Activated CD8-positive, alpha-beta memory T cell treated with anti-CD3 and anti-CD28 coated beads, Interleukin-2, amount 50 U/mL, for 4 hours (primary cell): ENCODE results near the gene ZFPL1.

Experiments used
- DNase-seq: peaks from one replicate; pipeline ENCODE4 v3.0.0-alpha.2; 2020

Gene ZFPL1

GRCh38 chr11:65083834-65084597, at the start of gene ZFPL1, which contains the start of gene CDCA5:
ZFPL1 (plus strand) TSS chr11:65084222; CDS start chr11:65084699, 477 bp downstream.
CDCA5 (minus strand) TSS chr11:65084040; CDS start chr11:65083978, 62 bp downstream.
- peak; percentile 96 for DNase-seq

GRCh38 chr11:65034423-65034822, 49.6 kb upstream of the ZFPL1 start:
- no peak for DNase-seq

- DNase-seq, result no peak
Observed at GRCh38 chr11:65035579-65035978, 48.4 kb upstream of the ZFPL1 start.

GRCh38 chr11:65036931-65037330, 47.1 kb upstream of the ZFPL1 start:
- no peak for DNase-seq

- no peak for DNase-seq
Observed at GRCh38 chr11:65040520-65040846, 43.5 kb upstream of the ZFPL1 start.

GRCh38 chr11:65040847-65041622, 43.0 kb upstream of the ZFPL1 start, which contains the start of gene SAC3D1:
SAC3D1 (plus strand) TSS chr11:65041210; CDS start chr11:65041293, 83 bp downstream.
- peak; percentile 79 for DNase-seq

GRCh38 chr11:65042891-65043290, 41.1 kb upstream of the ZFPL1 start:
- no peak for DNase-seq

- DNase-seq, result no peak
Observed at GRCh38 chr11:65043881-65044501, 40.0 kb upstream of the ZFPL1 start.

GRCh38 chr11:65045061-65045460, 39.0 kb upstream of the ZFPL1 start:
- no peak for DNase-seq

GRCh38 chr11:65045728-65046127, 38.3 kb upstream of the ZFPL1 start:
- DNase-seq, result no peak

GRCh38 chr11:65047581-65048422, 36.2 kb upstream of the ZFPL1 start:
- DNase-seq, result no peak

- DNase-seq, result no peak
Observed at GRCh38 chr11:65051398-65051858, 32.6 kb upstream of the ZFPL1 start.

- DNase-seq, result no peak
Observed at GRCh38 chr11:65053827-65054508, 30.1 kb upstream of the ZFPL1 start.

GRCh38 chr11:65055538-65055937, 28.5 kb upstream of the ZFPL1 start:
- no peak for DNase-seq

GRCh38 chr11:65056999-65057398, 27.0 kb upstream of the ZFPL1 start:
- no peak for DNase-seq

- no peak for DNase-seq
Observed at GRCh38 chr11:65057526-65057925, 26.5 kb upstream of the ZFPL1 start.

- no peak for DNase-seq
Observed at GRCh38 chr11:65058012-65058411, 26.0 kb upstream of the ZFPL1 start.

- DNase-seq, result no peak
Observed at GRCh38 chr11:65058419-65059054, 25.5 kb upstream of the ZFPL1 start, which contains the start of gene NAALADL1. NAALADL1 (minus strand) TSS chr11:65058553; CDS start chr11:65058521, 32 bp downstream.

GRCh38 chr11:65059523-65059922, 24.5 kb upstream of the ZFPL1 start:
- no peak for DNase-seq

- no peak for DNase-seq
Observed at GRCh38 chr11:65059959-65060824, 23.8 kb upstream of the ZFPL1 start.
